Measurements from ENCODE around the gene STMN3.

STMN3 gene

DNA sequence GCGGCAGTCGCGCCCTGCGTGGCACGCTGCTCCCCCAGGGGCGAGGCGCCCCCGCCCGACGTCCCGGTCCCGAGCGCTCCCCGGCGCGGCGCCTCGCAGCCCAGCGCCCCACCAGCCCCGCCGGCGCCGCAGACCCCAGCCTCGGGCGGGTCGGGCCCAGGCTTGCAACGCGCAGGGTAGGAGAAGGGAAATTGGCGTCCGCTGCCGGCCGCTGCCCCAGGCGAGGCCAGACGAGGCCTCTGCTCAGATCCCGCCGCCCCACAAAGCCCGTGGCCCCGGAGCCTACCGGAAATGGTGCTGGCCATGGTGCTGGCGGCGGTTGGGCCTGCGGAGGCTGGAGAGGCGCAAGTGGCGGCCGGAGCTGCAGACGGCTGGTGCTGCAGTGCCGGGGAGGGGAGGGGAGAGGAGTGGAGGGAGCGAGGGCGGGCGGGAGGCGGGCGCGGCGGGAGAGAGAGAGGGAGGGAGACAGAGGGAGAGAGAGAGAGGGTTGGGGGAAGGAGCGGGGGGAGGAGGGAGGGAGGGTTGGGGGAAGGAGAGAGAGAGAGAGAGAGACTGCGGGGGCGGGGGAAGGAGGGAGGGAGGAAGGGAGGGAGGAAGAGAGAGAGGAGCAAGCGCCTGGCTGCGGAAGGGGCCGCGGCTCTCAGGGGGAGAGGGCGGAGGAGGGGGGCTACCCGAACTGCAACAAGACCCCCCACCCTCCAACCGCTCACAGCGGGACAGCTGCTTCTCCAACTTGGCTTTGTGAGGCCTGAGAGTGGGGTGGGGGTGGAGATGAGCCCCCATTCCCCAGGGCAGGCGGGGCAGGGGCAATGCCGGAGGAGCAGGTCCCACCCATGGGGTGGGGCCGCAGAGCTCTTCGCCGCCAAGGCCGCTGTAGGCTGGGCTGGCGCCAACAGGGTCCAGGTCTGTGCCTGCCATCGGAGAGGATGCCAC, at the start of gene STMN3:
Gene STMN3 (minus strand): TSS at position 384 of the 933 bp plus-strand sequence. CDS start 79 bp downstream, at position 305.
- DNase-seq = no peak

DNA sequence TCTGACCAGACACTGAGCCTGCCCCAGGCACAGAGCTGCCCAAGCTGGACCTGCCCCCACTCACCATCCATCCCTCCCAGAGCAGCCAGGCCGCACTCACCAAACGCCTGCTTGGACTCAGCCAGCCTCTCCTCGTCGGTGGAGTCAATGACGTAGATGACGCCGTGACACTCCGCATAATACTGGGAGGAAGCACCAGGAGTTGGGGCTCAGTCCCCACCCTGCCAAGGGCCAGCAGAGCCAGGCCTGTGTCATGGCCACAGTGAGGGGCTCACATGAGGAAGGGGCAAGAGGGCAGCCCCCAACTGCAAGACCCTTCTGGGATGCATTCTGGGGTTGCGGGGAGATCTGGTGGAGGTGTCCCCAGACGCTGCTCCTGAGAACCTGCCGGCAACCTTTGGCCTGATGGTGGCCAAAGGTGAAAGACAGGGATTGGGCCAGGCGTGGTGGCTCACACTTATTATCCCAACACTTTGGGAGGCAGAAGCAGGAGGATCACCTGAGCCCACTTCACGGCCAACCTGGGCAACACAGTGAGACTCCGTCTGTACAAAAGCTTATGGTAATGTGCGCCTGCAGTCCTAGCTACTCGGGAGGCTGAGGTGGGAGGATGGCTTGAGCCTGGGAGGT, 48.9 kb upstream of the STMN3 start:
- DNase-seq = no peak

DNA sequence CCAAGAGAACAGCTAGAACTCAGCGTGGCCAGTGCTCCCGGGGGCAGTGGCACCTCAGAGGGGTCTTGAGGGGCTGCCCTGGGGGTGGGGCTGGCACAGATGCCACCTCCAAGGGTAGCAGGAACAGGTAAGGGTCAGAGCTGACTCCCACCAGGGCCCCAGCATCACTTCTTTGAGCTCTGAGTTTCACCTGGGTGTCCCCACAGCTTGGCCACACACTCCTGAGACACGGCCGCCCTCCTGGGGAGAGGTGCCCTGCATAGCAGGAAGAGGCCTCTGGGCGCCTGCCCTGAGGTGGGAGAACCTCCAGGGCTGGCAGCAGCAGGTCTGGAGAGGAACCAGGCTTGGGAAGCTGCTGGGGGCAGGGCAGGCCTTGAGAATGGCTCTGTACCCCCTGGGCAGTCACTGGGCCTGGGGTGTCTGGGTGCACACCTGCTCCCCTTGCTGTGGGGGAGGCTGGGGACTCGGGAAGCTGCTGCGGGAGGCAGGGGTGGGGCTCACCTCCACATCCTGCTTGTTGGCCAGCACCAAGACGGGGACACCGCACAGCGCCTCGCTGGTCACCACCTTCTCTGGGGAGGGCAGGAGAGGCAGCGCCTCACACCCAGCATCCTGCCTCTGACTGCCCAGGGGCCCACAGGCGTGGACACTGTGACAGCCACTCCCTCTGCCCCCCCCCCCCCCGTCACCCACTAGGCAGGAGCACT, 48.3 kb upstream of the STMN3 start:
- no peak for DNase-seq

DNA sequence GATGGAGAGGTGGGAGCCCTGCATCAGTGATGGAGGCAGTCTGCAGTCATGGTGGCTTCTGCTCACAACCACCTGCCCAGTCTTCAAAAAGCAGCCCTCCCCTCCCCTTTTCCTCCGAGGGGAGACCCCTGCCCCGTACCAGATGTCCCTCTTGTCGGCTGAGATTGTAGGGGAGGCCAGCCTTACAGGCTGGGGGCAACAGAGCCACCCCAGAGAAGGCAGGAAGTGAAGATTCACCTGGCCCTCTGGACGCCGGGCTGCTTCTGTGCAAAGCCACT, 47.8 kb upstream of the STMN3 start:
- no peak for DNase-seq

DNA sequence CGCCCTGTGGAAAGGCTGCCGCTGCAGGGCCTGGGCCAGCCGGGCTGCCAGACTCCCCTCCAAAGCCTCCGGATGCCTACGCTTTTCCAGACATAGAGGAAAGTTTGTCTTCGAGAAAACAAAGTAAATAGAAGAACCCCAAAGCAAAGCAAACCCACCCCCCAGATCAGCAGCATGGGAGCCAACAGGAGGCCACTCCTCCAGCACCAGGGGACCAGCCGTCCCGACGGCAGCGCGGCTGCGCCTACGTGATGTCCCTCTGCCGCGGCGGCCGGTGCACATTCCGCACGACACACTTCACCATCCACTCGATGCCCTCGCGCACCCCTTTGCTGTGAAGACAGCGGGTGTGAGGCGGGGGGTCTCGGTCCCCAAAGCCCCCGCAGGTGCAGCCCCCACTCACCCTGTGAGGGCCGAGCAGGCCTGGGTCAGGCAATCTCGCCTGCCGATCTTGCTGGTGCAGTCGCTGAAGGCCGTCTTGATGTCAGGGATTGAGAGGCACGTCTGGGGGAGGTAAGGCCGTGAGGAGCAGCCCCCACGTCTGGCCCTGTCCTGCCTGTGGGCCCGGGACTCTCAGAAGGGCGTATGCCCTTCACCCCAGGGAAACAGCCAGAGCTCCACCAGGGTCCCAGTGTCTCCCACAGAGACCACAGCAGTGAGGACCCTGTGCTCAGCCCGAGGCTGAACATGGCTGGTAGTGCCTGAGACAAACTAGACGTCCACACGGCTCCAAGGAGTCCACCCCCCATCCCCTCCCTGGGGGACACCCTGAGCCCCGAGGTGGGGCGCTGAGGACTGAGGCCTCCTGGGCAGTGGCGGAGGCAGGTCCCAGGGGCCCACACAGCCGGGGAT, 47.2 kb upstream of the STMN3 start:
- DNase-seq = no peak

DNA sequence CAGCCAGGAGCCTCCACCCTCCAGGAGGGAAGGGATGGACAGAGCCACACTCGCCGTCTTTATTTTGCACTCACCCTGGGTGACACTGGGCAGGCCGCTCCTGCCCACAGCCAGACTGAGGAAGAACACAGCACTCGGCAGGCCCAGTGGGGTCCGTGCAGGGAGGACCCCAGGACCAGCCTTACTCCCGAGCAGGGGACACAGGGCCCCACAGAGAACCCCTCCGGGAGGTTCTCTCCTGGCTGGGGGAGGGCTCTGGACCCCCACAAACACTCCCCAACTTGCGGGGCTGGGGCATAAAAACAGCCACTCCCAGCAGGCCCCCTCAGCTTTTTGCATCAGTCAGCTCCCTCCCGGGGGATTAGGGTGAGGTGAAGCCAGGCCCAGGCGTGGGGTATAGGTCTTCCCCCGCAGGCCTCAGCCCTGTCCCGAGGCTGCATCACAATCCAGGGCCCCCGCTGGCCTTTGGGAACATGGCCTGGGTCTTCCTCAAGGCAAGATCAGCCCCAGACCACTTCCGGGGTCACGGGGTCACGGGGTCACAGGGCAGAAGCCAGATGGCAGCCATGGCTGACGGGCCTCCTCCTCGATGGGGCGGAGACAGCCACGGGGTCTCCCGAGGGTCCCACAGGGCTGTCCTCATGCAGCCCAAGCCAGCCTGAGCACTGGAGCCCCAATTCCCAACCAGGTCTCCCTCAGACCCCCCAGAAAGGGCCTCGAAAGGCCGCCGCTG, 46.4 kb upstream of the STMN3 start:
- DNase-seq = no peak

DNA sequence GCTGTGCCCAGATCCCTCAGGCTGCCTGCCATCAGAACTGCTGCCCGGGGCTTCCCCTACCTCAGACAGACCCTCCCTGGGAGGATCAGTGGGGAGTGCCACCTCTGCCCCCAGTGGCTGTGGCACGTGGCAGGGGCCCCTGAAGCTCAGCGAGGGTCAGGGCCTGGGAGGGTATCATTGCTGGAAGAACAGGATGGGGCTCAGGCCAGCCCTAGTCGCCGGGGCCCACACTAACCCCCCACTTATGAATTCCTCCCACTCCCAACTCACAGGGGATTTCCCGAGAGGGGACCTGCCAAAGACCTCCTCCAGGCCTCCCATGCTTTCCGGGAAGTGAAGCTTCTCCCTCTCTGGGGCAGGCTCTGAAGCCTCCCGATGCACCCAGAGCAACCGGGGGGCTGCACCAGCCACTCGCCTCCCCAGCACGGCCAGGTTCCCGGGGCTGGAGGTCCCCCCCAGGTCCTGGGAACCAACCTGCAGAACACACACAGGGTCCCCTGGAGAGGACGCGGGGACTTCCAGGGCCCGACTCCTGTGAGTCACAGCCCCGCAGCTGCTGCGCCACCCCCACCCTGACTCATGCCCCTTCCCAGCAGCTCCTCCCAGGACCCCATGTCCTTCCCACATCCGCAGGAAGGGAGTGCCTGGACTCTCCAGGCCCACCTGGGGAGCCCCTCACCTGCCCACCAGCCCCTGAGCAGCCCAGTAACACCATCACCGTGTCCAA, 45.7 kb upstream of the STMN3 start:
- DNase-seq = no peak

DNA sequence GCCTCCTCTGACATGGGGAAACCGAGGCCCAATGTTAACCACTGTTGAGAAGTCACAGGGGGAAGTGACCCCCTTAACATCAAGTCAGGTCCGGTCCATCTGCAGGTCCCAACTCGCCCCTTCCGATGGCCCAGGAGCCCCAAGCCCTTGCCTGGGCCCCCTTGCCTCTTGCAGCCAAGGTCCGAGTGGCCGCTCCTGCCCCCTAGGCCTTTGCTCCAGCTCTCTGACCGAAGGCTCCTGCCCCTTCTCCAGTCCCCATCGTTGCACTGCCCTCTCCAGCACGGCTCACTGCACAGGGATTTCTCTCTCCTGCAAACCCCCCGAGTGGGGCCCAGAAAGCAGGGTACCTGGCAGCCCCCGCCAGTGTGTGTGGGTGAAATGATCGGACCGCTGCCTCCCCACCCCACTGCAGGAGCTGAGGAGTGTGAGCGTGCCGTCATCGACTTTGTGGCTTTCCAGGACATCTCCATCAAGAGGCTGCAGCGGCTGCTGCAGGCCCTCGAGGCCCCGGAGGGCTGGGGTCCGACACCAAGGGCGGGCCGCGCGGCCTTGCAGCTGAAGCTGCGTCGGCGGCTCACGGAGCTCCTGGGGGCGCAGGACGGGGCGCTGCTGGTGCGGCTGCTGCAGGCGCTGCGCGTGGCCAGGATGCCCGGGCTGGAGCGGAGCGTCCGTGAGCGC, 44.8 kb upstream of the STMN3 start:
- DNase-seq = no peak

DNA sequence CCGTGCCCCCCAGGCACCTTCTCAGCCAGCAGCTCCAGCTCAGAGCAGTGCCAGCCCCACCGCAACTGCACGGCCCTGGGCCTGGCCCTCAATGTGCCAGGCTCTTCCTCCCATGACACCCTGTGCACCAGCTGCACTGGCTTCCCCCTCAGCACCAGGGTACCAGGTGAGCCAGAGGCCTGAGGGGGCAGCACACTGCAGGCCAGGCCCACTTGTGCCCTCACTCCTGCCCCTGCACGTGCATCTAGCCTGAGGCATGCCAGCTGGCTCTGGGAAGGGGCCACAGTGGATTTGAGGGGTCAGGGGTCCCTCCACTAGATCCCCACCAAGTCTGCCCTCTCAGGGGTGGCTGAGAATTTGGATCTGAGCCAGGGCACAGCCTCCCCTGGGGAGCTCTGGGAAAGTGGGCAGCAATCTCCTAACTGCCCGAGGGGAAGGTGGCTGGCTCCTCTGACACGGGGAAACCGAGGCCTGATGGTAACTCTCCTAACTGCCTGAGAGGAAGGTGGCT, 44.2 kb upstream of the STMN3 start:
- DNase-seq = no peak

DNA sequence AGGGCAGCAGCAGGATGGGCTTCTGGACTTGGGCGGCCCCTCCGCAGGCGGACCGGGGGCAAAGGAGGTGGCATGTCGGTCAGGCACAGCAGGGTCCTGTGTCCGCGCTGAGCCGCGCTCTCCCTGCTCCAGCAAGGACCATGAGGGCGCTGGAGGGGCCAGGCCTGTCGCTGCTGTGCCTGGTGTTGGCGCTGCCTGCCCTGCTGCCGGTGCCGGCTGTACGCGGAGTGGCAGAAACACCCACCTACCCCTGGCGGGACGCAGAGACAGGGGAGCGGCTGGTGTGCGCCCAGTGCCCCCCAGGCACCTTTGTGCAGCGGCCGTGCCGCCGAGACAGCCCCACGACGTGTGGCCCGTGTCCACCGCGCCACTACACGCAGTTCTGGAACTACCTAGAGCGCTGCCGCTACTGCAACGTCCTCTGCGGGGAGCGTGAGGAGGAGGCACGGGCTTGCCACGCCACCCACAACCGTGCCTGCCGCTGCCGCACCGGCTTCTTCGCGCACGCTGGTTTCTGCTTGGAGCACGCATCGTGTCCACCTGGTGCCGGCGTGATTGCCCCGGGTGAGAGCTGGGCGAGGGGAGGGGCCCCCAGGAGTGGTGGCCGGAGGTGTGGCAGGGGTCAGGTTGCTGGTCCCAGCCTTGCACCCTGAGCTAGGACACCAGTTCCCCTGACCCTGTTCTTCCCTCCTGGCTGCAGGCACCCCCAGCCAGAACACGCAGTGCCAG, 43.6 kb upstream of the STMN3 start, which contains the start of gene TNFRSF6B:
Gene TNFRSF6B (plus strand): TSS at position 25 of the 729 bp plus-strand sequence. CDS start 116 bp downstream, at position 141.
- no peak for DNase-seq

DNA sequence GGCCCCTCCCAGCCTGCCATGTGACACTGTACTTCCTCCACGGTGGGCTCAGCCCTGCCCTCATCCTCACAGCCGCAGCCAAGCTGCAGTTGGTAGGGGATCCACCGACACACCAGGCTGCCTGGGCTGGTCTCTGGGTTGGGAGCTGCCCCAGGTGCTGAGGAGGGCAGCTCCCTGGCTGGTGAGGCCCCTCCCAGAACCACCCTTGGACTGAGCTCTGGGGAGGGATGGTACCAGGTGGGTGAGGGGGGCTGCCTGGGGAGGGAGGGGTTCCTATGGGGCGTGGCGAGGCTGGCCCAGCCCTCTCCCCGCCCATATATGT, 43.0 kb upstream of the STMN3 start:
- no peak for DNase-seq

DNA sequence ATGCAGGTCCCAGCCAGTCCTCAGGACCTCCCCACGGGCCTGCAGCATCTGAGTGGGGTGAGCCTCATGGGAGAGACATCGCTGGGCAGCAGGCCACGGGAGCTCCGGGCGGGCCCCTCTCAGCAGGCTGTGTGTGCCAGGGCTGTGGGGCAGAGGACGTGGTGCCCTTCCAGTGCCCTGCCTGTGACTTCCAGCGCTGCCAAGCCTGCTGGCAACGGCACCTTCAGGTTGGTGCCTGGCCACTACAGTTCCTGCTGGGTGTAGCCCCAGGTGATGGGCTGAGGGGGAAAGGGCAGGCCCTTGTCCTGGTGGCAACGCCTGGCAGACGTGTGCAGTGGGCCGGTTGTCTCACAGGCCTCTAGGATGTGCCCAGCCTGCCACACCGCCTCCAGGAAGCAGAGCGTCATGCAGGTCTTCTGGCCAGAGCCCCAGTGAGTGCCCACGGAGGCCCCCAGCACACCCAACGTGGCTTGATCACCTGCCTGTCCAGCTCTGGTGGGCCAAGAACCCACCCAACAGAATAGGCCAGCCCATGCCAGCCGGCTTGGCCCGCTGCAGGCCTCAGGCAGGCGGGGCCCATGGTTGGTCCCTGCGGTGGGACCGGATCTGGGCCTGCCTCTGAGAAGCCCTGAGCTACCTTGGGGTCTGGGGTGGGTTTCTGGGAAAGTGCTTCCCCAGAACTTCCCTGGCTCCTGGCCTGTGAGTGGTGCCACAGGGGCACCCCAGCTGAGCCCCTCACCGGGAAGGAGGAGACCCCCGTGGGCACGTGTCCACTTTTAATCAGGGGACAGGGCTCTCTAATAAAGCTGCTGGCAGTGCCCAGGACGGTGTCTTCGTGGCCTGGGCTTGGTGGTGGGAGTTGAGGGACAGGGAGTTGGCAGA, 42.4 kb upstream of the STMN3 start:
- DNase-seq = no peak

DNA sequence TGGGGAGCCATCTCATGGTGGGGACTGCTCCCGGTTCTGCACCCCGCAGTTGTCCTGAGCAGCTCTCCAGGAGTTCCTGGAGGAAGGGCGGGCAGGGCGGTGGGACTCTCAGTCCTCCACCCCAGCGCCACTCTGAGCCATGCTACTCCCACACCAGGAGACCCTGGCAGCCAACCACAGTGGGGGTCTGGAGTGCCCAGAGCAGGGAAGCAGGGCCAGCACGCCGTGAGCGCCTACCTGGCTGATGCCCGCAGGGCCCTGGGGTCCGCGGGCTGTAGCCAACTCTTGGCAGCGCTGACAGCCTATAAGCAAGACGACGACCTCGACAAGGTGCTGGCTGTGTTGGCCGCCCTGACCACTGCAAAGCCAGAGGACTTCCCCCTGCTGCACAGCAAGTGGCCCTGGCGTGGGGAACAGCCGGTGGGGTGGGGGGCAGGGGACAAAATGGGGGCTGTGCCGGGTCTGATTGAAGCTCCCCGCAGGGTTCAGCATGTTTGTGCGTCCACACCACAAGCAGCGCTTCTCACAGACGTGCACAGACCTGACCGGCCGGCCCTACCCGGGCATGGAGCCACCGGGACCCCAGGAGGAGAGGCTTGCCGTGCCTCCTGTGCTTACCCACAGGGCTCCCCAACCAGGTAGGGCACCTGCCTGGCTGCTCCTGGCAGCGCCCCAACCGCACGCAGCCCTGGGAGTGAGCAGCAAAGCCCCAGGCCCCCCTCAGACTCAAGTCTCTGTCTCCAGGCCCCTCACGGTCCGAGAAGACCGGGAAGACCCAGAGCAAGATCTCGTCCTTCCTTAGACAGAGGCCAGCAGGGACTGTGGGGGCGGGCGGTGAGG, 41.6 kb upstream of the STMN3 start:
- no peak for DNase-seq

DNA sequence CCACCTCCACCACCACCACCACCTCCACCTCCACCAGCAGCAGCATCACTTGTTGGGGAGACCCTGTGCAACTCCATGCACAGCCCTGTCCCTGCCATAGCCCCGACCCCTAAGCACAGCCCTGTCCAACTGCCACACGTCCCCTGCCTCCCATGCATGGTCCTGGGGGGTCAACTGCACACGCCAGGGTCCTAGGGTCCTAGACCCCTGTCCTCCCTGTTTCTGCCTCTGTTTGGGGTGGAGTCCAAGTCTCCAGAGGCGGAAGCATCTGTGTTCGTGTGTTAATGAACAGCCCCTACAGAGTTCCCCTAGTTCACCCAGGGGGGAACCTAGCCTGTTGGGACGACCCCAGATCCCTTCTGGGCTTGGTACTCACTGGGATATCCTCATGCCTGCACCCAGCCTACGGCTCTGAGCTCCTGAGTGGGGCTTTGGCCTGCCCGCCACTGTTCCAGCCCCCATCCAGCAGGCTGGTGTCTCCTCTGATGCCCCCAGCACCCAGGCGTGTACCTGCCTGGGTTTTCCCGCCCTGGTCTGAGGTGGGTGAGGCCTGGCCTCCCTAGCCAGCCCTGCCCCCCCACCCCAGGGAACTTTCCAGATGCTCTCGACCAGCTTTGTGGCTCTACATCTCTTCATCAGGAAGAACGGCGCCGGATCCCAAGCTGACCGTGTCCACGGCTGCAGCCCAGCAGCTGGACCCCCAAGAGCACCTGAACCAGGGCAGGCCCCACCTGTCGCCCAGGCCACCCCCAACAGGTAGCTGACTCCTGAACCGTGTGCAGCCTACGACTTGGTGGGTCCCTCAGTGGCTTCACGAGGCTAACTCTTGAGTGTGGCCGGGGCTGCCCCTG, 40.7 kb upstream of the STMN3 start:
- no peak for DNase-seq

DNA sequence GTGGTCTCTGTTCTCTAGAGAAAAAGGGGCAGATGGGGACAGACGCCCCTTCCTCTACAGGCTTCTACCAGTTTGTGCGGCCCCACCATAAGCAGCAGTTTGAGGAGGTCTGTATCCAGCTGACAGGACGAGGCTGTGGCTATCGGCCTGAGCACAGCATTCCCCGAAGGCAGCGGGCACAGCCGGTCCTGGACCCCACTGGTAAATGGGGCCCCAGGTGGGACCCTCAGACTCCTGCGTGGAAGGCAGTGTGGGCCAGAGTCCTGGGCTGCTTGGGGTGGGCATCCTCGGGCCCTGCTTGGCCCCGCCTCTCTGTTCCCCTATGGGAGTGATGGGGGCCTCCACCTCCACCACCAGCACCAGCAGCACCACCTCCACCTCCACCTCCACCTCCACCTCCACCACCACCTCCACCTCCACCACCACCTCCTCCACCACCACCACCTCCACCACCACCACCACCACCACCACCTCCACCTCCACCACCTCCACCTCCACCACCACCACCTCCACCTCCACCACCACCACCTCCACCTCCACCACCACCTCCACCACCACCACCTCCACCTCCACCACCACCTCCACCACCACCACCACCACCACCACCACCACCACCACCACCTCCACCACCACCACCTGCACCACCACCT, 40.0 kb upstream of the STMN3 start:
- DNase-seq = no peak

DNA sequence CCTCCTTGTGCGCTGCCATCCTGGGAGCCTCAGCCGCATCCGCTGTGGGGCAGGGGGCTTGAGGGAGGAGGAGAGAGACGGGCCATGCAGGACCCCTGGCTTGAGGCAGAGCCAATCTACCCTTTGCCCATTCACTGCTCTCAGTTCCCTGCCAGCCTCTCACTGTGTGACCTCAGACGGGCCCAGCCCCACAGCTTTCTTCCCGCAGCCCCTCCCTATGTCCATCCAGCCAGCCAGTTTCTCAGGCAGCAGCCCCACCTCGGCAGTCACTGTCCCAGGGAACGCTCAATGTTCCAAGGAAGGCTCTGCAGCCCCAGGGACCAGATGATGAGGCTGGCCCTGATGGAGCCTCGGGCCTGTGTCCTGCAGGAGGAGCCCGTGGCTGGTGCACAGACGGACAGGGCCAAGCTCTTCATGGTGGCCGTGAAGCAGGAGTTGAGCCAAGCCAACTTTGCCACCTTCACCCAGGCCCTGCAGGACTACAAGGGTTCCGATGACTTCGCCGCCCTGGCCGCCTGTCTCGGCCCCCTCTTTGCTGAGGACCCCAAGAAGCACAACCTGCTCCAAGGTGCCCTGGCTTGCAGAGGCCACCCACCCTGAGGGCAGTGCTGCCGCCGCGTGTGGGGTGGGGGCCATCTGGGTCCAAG, 39.3 kb upstream of the STMN3 start:
- no peak for DNase-seq

Measured in cortex of kidney (tissue), 1 donor.